ENCODE results near the gene MZT2B.
"Not testable (repeated sequence)": the region's sequence is repeated elsewhere in the genome, so short reads cannot be mapped to it uniquely, and the experiment has no call there.

Gene MZT2B

DNA sequence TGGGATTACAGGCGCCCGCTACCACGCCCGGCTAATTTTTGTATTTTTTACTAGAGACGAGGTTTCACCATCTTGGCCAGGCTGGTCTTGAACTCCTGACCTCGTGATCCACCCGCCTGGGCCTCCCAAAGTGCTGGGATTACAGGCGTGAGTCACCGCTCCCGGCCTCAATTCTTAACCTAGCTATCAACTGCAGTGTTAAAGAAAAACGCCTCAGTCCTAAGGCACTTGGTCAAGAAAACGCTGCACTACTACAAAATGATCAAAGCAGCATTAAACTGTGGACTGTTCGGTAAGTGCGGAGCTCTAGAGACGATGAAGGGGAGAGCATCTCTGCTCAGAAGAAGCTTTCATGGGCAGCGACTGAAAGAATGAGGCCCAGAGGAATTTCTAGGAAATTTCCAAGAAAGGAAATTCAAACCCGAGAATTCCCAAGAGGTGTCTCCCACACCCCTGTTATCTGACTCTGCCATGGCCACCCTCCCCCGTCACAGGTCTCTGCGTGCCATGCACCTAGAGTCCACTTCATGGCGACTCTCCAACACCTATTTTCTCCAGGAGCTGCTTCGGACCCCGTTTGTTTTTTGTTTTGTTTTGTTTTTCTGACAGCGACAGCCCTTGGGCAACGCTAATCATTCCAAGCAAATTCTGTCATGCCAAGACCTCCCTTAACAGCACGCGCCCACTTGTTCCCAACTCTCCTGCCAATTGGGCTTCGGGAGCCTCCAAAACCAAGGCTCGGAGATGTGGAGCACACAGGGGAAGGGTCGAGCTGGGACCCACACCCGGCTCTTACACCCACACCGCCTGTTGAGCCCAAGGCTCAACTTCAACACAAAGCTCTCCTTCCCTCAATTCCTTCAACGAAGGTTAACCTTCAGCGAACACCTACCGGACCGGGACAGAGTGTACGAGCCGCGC is 1.4 kb upstream of the MZT2B start:
- DNase-seq = not testable (repeated sequence)

DNA sequence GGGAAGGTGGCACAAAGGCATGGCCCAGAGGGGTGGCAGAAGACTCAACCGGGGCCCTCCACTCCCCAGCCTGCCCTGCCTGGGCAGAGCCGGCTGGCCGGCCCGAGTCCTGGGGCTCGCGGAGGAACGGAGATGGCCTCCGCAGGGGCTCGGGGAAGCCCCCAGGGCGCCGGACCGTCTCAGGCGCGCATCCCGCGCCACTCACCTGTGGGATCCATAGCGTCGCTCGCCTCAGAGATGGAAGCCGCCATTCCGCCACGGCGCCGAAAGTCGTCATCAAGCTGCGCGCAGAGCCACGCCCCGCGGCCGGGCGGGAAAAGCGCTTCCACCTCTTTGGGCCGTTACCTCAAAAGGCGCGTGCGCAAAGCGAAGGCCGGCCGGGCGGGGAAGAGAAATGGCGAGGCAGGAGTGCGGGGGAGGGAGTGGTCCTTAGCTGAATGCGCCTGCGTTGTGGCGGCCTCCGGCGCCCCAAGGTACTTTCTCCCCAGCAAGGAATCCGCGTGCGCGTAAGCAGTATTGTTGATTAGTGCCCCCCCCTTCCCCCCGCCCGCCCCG is 660 bp upstream of the MZT2B start, which contains the start of gene SMPD4:
SMPD4 (minus strand) TSS at position 278 of the 555 bp plus-strand sequence. CDS start 5,010 bp downstream, outside the sequence.
- DNase-seq = peak; percentile 98

DNA sequence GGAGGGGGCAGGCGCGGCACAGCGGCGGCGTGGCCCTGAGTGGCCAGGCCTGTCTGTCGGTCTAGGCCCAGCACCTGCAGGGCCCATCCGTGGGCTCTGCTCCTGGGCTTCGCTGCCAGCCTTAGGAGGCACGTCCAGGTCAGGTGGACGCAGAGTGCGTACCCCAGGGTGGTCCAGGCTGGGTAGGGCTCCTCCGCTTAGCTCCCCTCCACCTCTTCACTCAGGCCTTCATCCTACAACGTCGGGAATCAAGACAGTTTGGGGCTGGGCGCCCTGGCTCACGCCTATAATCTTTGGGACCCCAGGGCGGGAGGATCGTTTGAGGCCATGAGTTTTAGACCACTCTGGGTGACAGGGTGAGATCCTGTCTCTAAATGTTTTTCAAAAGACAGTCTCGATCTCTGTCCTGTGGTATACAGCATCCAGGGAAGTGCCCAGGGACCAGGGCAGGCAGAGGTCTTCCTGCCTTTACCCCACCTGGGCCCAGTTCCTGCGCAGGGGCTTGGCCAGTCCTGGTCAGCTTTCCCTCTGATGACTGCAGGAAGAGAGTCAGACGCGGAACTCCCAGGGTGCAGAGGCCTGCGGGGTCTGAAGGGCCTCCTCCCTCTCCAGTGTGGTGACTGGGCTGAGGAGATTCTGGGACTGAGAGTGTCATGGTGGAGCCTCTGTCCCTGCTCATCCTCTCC is 907 bp downstream of the MZT2B start:
- DNase-seq = not testable (repeated sequence)

DNA sequence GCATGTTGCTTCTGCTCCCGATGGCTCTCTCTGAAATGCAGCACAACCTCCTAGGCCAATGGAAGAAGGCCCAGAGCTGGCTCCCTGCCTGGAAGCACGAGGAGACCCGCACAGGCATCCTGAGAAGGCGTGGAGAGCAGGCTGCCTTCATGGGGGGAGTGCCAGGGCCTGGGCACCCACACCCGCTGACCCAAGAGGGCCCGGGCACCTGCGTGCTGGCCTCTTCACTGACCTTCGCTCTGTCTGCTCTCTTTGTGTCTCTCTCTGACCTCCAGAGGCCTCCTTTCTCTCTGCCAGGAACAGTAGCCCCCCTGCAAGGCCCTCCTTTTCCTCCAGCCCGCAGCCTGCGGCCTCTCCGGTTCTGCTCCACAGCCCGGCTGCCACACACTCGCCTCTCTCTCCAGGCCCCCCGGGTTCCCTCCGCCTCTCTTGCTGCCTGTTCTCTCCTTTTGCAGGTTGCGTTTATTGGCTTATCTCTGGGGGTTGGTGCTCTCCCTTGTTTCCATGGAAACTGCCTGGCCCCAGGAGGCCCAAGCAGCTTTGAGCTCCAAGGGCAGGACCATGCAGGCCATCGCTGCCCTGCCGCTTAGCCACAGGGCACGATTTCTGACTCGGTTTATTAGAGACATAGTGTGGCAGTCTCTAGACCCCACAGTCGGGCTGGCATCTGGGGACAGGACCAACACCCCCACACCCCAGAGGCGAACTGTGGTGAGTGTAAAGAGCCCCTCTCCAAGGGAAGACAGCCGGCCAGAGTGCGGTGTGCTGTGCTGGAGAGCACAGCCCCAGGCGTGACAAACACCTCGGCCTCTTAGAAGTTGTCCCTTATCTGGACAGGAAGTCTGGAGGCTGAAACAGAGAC is 1.7 kb downstream of the MZT2B start:
- no peak for DNase-seq

DNA sequence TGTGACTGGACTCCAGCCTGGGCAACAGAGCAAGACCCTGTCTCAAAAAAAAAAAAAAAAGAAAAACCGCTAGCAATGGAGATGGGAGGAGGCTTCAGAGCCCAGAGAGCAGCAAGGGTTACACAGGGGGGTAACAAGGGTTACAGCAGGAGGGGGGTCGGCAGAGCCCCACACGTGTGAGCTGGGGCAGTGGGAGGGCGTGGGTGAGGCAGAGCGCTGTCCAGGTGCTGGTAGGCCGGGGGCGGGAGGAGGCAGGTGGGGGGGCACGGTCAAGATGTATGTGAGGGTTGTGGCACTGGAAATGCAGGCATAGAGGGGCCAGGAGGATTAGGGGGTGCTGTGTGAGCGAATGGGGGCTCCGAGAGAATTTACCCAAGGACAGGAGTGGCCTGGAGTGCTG is 3.4 kb downstream of the MZT2B start:
- DNase-seq = no peak

DNA sequence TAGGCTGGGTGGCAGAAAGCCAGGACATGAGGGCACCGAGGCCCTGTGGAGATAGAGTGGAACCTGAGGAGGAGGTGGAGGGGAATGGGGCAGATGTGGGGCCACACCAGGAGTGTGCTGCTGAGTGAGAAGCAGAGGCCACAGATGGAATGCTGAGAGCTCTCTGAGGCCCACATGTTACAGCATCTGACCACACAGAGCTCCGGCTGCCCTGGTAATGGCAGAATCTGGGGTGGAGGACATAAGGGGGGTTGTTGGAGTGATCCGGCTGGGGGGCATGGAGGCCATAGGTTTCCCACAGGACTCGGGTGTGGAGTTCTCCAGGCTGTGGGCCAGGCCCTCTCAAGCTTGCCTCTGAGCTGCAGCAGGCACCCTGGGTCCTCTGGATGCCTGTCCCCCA is 3.8 kb downstream of the MZT2B start:
- DNase-seq = no peak

DNA sequence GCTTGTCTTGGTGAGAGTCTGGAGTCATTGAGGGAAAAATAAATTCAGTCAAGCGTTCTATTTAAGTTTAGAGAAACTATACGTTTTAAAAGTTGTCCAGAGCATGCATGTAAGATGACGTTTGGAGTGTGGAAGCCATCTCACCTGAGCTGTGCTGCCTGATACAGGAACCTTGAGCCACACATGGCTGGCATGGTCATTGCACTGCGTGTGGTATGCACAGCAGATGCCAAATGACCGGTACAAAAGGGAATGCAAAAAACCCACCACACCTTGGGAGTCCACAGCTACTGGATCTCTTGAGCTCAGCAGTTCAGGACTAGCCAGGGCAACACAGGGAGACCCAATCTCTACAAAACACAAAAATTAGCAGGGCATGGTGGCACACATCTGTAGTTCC is 4.3 kb downstream of the MZT2B start:
- no peak for DNase-seq

DNA sequence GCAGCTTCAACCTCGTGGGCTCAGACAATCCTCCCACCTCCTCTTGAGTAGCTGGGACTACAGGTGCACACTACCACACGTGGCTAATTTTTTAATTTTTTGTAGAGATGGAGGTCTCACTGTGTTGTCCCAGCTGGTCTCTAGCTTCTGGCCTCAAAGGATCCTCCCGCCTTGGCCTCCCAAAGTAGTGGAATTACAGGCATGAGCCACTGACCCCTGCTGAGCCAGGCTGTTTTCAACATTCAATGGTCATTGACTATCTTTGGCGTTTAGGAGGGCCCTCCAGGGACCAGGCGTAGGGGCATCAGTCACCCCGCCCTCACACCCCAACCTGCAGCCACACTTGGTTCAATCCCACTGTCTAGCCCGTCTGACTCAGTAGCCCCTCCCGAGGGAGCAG is 5.2 kb downstream of the MZT2B start:
- DNase-seq = no peak

DNA sequence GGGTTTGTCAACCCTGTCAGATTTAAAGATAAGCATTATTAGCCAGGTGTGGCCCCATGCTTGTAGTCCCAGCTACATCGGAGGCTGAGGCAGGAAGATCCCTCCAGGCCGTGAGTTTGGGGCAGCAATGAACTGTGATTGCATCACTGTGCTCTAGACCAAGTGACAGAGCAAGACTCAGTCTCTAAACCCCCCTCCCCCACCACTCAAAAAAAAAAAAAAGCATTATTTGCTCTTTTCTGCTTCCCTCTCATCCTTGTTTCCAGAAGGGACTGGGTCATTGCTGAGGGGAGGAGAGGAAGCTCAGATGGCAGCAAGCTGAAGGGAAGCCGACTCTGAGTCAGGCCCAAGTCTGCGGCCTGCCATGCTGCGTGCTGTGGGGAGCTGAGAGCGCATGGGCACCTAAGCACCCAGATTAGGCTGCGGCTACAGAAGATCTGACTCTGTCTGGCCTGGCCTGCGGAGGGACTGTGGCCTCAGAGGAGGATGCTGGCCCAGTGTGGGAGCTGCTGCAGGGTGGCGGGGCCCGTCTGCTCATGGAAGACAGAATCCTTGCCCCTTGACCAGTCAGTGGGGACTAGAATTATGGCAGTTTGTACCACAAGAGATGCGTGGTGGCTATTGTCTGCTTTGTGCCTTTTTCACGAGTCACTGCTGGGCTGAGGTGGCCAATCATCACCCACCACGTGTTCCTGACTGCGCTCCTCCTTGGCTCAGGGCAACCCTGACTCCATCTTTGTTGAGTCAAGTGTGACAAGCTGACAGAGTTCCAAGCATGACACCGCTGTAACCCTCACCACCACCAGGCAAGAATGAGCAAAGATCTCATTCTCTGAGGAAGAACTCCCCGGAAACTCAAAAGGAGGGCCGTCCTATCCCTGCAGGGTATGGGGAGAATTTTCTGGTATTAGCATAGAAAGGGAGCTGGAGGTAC is 6.1 kb downstream of the MZT2B start:
- DNase-seq = not testable (repeated sequence)

DNA sequence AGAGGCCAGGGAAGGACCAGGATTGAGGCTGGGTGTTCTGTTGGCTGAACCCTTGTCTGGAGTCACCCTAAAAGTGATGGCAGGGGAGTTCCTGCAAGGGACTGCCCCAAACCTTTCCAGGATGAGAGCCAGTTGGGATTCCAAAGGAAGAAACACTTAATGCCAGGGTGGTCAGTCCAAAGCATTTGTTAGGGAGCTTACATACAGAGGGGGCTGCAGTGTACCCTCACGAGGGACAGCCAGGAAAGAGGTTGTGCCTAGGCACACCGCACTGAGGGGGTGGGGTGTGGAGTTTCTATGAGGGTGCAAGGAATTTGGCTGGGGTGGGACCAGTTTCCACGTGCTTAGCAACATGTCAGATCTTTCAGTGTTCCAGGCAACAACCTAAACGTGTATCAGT is 6.9 kb downstream of the MZT2B start:
- not testable (repeated sequence) for DNase-seq

DNA sequence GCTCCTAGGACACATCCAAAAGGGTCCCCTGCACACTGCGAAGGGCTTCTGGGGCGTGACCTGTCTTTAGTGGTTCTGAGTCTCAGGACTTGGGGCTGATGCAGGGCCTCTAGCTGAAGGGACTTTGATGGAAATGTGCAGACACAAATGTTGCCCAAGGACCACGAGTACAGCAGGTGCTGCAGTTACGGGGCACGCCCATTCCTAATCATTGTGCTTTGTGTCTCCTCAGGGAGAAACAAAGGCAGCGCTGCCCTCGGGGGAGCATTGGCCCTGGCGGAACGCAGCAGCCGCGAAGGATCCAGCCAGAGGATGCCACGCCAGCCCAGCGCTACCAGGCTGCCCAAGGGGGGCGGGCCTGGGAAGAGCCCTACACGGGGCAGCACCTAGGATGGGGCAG is 8.2 kb downstream of the MZT2B start:
- DNase-seq = no peak

DNA sequence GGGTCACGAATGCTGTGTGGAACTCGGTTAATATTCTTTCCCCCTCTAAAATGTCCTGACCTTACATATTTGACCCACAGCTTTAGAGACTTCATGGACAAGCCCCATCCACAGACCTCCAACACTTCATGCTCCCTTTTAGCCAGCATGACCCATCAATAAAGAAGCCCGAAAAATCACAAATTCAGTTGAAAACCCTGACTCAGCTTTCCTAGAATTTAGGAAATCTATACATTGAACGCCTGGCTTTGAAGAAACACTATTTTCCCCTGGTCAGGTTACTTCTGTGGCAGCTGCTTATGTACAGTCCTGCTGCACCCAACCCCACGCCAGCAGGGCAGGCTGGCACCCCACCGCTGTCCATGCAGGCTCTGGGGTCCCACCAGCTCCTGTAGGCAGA is 9.3 kb downstream of the MZT2B start:
- not testable (repeated sequence) for DNase-seq

DNA sequence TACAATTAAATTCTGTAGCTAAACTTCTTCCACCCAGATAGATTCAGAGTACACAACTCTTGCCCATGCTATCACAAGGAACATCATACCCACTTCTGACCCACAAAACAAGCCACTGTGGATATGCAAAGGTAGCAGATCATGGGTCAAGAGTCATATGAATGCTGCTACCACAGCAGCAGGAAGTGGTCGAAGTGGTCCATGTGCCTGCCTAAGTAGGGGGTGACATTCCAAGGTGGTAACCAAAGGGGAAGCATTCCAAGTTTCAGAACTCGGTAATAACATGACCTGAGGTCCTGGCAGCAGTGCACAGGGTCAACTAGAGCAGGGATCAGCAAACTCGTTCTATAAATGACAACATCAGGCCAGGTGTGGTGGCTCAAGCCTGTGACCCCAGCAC is 10.4 kb downstream of the MZT2B start:
- not testable (repeated sequence) for DNase-seq

DNA sequence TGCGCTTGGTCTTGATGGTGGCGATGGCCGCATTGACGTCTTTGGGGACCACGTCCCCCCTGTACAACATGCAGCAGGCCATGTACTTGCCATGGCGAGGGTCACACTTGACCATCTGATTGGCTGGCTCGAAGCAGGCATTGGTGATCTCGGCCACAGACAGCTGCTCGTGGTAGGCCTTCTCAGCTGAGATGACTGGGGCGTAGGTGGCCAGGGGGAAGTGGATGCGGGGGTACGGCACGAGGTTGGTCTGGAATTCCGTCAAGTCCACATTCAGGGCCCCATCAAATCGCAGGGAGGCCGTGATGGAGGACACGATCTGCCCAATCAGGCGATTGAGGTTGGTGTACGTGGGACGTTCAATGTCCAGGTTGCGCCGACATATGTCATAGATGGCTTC is 11.8 kb downstream of the MZT2B start:
- DNase-seq = not testable (repeated sequence)

DNA sequence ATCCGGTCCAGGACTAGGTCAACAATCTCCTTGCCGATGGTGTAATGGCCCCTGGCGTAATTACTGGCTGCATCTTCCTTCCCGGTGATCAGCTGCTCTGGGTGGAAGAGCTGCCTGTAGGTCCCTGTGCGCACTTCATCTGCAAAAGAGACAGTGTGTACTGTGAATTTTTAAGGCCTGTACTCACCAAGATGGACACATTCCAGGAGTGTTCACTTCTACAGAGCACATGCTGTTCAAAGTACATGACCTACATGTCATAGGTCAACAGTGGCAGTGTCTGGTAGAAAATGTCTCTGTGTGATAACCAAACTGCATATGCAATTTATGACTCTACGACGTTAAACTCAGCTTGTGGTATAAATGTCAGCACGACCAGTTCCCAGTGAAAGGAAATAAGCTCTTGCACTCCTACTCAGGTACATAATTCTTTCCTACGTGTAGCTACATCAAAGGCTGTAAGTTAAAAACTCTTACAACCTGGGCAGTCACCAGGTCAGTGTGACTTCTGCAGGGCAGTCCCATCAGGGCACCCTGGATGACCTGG is 13.1 kb downstream of the MZT2B start:
- DNase-seq = not testable (repeated sequence)

DNA sequence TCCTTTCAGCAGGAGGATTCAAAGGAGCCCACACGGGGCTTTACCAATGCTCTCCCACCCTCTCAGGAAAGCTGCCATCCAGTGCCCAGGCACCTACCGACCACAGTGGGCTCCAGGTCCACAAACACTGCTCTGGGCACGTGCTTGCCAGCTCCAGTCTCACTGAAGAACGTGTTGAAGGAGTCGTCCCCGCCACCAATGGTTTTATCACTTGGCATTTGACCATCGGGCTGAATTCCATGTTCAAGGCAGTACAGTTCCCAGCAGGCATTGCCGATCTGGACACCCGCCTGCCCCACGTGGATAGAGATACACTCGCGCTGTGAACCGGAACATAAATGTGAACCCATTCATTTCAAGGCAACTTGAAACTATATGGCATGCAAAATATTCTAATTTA is 14.0 kb downstream of the MZT2B start:
- not testable (repeated sequence) for DNase-seq

DNA sequence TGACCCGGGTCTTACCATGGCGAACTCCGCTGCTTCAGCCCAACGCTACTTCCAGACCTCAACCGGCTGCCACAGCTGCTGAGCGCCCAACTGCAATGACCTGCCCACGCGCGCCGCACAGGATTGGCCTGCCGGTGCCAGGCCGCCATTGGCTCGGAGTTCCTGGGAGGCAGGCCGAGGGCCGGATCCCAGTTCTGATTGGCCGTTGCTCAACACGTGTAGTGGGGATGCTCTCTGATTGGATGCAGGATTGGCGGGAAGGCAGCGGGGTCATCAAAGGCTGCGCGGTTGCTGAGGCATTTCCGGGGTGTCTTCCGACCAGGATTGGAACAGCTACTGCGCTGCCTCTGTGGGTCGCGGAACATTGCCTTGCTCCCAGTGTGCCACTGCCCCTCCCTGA is 16.3 kb downstream of the MZT2B start, which contains the start of gene TUBA3E:
TUBA3E (minus strand) TSS at position 97 of the 400 bp plus-strand sequence; CDS start at position 18, 79 bp downstream.
- no peak for DNase-seq

DNA sequence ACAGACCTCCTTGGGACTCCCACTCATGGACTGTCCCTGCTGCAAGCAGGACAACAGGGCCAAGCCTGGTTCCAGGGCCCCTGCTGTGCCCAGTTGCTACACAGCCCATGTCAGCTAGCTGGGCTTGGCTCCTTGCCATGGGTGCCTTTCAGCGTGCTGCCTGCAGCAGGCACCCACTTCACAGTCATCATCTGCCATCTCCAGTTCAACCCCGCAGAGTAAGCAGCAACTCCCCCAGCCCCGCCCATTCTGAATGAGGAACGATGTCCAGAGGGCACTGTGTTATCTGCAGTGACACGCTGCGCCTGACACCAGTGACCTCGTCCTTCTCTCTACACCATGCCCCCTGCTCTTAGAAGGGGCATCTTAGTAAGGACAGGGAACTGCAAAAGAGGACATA is 20.5 kb downstream of the MZT2B start:
- DNase-seq = not testable (repeated sequence)

DNA sequence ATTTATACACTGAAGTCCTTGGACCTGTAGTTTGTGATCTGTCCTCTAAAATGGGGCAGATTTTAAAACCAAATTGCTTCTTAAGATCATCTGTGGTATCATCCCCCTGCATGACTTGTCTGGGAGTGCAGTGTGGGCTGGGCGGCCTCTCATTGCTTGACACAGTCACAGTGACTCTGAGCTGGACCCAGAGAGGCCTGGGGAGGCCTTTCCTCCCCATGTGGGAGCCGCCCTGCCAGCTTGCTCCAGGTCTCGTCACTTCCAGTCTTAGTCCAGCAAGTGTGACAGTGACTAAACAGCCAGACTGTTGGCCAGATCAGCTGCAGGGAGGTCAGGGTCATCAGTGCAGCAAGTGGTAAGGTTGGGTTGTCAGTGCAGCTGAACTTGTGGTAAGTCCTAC is 21.1 kb downstream of the MZT2B start:
- DNase-seq = not testable (repeated sequence)

DNA sequence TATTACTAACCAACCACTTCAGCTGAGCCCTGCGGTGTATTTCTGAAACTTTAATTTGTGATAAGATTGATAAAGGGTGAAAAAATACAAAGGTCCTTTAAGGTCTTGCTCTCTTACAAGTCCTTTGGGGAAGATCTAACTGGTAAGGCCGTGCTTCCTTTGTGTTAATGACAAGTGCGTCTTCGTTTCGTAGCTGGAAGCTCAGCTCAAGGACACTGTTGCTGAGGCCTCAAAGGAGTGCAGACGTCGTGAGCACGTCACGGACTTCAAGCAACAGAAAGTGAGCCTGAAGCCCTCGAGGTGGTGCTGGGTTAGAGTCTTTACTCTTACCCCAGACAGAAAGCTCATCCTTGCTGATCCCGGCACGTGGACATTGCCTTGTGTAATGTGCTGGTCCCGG is 25.0 kb downstream of the MZT2B start:
- DNase-seq = not testable (repeated sequence)

DNA sequence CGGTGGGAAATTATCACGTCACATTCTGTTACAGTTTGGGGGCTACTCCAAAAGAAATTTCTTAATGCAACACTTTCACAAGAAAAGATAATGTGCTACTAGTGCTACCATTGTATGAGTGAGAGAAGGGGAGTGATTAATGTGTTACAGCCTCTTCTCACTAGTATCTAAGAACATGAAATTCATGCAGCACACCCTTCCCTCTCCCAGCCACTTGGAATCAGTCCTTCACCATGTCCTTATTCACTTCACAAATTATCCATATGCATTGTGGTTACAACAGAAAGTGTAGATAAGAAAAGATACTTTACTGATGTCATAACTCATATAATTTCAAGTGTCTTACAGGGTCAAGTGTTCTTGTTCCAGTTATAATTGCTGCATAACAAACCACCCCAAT is 37.1 kb downstream of the MZT2B start:
- DNase-seq = not testable (repeated sequence)

Measured in CD4-positive, alpha-beta T cell treated with Interleukin-15 for 1 hour (primary cell).